CD4-positive, alpha-beta T cell treated with Interferon gamma for 1 hour (primary cell): Measurements from ENCODE around the gene WDR27.
"Not testable (repeated sequence)": the region's sequence is repeated elsewhere in the genome, so short reads cannot be mapped to it uniquely, and the experiment has no call there.

Experiments used
- DNase-seq: peaks from one replicate; pipeline ENCODE4 v3.0.0-alpha.2; 2020

WDR27 gene

GRCh38 chr6:169707772-169708171 is 5.9 kb upstream of the WDR27 start:
- DNase-seq, result no peak

DNA sequence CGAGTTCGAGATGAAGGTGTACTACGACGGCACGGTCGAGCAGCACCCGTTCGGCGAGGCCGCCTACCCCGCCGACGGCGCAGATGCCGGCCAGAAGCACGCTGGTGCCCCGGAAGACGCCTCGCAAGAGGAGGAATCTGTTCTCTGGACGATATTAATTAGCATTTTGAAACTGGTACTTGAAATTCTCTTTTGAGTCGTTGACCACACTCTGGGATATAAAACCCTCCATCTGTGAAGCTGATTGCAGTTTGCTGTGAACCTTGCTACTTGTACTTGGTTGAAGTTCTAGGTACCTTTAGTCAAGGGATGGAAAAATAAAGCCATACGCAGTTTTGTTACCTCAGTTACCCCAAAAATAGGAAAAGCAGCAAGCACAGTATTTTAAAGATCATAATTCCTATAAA is 1.0 kb upstream of the WDR27 start:
- DNase-seq, result no peak

DNA sequence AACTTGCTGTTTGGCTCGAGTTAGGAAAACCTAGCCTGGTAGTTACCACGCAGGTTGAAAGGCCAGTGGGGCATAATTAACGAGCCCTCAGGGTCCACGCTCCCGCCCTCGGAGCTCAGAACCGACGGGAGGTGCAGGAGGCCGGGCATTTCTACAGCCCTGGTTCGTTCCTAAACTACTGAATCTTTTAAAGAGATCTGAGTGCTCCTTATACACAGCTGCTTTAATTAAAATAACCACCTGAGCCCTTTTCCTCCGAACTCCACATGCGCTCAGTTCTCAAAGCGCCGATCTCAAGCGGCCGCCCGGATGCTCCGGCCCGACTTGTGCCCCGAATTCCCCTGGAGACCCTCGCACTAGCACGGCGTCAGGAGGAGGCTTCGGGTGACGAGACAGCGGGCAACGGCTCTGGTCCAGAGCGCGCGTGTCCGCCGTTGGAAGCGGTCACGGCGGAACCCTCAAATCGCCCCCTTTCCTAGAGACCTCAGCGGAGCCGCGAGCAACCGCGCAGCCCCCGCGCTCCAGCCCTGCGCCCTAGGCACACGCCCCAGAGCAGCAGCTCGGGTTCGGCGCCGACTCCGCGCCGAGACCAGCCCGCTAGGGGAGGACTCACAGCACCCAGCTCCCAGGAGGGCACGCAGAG is 397 bp downstream of the WDR27 start:
- no peak for DNase-seq

DNA sequence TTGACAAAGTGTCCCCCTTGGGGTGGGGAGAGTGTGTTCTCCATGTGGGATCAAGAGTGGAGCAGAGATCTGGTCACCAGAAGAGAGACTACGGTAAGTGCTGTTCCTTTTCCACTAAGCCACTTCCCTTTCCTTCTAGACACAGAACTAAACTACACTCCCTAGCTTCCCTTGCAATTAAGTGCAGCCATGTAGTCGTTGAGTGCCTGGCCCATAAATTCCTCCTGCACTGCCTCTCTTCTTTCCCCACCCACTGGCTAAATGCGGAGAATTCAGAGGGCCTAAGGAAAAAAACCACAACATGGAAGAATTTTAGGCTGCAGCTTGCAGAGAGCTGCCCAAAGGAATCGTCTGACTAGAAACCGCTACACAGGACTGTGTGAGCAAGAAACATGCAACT is 1.5 kb downstream of the WDR27 start:
- DNase-seq, result no peak

DNA sequence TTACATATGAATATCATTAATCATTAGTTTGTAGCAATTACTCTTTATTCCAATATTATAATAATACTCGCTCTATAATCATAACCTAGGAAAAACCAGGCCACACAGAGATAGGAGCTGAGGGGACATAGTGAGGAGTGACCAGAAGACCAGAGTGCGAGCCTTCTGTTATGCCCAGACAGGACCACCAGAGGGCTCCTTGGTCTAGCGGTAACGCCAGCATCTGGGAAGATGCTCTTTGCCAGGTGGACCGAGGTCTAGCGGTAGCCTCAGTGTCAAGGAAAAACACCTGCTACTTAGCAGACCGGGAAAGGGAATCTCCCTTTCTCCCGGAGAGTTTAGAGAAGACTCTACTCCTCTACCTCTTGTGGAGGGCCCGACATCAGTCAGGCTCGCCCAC is 4.7 kb downstream of the WDR27 start:
- DNase-seq, result not testable (repeated sequence)

DNA sequence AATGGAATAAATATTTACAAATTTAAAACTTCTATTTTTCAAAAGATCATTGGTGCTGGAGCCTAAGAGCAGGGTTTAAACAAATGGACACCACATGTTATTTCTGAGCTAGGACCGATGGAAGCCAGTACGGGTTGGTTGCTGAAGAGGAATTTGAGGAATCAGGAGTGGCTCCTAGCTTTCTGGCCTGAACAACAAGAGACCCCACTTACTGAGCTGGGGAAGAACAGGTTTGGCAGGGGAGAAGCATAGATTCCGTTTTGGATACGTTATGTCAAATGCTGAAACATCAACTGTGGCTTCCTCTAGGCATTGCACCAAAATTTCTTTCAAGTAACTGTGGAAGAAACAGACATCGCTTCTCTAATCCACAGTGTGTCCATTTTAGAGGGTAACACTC is 6.7 kb downstream of the WDR27 start:
- DNase-seq, result no peak

DNA sequence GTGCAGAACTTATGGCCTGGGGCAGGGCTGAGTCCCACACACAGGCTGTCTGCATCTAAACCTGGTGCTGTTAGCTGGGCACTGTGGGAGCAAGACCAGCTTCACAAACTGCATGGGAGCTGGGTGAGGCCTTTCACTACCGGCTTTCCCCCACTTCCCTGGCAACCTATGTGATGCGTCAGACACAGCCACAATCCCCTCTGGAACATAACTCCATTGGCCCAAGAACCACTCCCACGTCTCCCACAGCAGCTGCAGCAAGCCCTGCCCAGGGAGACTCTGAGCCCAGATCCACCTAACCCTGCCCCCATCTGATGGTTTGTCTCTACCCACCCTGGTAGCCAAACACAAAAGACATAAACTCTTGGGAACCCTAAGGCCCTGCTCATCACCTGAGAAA is 9.3 kb downstream of the WDR27 start:
- no peak for DNase-seq

DNA sequence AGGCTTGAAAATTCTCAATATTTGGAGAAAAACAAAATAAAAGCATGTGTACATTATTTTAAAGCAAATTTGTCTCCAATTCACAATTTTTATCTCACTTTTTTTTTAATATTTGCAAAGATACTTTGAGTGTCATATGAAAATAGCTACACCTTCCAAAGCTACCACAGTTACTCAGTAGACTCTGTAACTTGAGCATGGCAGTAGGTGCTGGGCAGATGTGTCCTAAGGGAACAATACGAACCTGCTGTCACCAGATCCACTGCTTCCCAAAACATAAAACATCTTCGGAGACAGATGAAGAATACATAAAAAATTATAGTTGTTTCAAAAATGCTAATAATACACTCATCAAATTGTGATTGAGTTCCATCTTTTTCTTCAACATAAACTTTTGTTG is 10.6 kb downstream of the WDR27 start:
- no peak for DNase-seq

DNA sequence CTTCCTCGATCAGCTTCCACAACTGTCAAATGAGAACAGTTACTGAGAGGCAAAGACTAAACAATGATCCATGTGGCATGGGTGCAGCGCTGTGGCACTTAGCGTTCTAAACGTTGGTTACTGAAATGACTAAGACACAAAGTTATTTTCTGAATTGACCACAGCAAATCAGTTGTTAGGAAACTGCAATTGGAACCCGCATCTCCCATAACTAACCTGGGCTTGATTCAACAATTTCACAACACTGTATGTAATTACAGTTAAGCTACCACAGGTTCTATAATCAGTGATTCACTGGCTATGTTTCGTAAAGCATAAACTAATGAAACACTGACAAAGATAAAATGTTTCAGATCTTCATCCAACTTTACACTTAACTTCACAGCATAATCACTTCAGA is 12.5 kb downstream of the WDR27 start:
- no peak for DNase-seq

- no peak for DNase-seq
Observed at GRCh38 chr6:169685860-169686259, 16.0 kb downstream of the WDR27 start.

GRCh38 chr6:169684056-169684455 is 17.8 kb downstream of the WDR27 start:
- no peak for DNase-seq

- DNase-seq, result no peak
Observed at GRCh38 chr6:169678342-169678741, 23.5 kb downstream of the WDR27 start.

DNA sequence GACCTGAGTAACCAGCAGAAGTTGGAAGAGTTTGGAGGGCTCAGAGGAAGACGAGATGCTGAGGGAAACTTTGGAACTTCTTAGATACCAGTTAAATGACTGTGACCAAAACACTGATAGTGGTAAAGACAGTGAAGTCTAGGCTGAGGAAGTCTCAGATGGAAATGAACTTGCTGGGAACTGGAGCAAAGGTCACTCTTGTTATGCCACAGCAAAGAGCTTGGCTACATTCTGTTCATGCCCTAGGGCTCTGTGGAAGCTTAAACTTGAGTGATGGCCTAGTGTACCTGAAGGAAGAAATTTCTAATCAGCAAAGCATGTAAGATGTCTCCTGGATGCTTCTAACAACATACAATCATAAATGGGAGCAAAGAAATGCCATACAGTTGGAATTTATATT is 24.7 kb downstream of the WDR27 start:
- no peak for DNase-seq

DNA sequence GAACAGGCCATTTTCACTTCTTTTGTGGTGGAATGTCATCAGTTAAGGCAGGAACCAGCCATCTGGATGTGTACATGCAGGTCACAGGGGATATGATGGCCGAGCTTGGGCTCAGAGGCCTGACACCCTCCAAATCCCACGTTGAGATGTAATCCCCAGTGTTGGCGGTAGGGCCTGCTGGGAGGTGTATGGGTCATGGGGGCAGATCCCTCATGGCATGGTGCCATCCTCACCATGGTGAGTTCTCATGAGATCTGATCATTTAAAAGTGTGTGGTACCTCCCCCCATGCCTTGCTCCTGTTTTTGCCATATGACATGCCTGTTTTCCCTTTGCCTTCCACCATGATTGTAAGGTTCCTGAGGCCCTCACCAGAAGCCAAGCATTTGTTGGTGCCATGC is 26.8 kb downstream of the WDR27 start:
- DNase-seq, result no peak

DNA sequence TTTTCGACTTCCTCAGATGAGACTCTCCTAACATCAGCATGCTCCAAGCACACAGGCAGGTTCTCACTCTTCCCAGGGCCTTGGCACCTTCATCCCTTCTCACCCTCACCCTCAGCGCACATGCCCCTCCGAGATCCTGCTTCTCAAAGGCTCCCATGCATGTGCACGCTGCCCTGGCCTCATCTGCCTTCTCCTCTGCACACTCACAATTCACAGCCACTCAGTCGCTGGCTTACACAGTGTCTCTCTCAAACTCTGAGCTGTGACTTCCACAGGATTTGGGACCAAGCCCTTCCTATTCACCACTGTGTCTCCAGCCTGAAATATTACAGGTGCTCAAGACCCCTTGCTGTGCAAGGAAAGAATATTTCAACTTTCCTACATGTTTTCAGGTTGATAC is 30.3 kb downstream of the WDR27 start:
- no peak for DNase-seq

GRCh38 chr6:169669889-169670288 is 31.9 kb downstream of the WDR27 start:
- no peak for DNase-seq

DNA sequence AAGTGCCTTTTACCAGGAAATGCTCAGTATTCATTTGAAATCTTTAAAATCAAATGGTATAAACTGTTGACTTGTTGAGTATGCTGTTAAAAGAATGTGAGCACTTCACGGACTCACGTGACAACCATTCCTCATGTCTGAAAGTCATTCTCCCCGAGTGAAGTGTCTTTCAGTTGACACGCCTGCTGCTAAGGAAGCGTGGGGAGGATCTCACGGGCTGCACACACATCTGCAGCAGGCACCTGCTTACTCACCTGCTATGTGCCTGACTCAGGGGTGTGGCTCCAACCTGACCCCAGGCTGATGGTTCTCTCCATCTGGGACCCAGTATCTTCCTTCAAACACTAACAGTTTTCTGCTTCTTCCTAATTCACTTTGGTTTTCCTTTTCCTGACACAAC is 32.7 kb downstream of the WDR27 start:
- DNase-seq, result no peak

DNA sequence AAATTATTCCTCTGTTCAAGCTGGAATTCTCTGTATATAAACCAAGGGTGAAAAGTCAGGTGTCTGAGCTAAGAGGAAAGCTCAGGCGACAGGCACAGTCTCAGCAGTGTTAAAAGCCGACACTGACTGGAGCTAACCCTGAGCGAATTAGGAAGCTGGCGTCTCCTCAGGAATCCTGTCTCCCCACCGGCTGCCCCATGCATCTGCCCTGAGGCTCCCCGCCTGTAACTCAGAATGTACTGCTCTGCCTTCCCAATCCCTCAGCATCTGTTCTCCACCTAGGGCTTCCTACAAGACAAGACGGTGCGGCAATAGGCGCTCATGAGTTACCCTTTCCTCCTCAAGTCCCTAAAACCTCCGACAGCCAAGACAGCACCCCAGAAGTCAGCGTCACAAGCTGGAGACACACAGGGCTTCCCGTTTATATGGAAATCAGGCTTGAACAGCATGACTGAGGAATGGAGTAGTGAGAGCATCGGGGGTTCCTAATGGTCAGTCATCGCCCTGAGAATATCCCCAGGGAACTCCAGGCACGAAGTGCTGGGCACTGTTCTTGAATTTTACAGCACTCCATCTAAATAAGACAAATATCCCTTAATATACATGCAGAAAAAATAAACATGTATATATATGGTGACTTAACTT is 33.5 kb downstream of the WDR27 start:
- DNase-seq, result no peak

DNA sequence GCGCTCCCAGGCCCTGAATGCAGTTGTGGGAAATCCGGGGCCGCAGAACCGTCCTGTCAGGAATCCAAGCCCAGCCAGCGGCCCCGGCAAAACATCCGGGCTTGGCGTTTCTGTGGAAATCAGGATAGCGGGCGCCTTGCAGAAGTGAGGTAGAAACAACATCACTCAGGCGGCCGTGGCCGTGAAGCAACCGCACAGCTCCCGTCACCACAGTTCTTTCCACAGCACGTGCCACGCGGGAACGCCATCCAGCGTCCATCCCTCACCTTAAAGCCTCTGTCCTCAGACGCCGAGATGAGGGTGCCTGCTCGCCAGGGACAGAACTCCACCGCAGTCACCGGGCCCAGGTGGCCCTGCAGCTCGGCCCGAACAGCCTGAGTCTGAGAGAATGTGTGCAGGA is 34.1 kb downstream of the WDR27 start:
- DNase-seq, result no peak

DNA sequence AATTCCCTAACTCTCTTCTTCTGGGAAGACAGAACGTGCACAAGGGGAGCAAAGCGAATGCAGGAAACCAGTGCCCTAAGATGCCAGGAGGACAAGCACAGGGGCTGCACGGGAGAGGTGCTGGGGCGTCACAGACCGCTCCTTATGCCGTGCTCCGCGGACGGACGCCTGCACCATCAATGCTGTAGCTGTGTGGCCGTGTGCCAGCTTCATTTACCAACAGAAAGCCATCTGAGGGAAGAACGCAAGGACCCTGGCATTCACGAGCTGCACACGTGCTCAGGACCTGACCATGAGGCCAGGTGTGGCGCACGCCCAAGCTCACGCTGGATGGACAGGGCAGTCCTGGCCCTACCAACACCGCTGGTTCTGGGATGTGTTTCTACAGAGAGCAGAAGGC is 35.4 kb downstream of the WDR27 start:
- no peak for DNase-seq

DNA sequence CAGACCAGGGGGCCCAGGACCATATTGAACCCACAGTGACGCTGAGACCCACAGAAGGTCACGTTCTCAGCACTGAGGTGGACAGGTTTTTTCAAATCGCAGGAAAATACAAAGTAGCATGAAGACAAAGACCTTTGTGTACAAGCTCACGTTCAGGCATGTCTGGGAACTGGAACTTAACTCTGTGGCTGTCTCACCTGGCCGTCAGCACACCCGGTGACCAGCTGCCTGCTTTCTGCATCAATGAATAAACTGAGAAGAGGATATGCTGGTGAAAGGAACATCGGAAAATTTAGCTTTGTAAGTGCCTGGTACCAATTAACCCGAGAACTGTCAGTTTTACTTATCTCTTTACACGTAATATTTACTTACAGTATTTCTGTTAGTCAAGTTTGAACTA is 36.5 kb downstream of the WDR27 start:
- DNase-seq, result no peak

DNA sequence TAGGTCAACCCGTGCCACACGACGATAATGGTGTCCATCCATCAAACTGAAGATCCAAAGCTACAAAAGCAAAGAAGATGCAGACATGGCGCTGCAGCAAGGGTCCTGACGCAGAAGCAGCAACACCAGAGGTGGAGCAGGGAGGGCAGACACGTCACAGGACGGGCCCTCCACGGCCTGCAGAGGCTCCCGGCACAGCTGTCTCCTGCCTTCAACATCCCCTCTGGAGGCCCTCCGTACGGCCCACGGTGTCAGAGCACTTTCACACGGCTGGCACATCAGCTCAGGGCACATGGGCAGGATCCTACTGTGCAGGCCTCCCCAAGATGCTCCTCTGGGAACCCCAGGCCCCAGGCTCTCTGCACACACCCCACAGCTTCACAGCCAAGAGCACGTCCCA is 37.6 kb downstream of the WDR27 start:
- no peak for DNase-seq

DNA sequence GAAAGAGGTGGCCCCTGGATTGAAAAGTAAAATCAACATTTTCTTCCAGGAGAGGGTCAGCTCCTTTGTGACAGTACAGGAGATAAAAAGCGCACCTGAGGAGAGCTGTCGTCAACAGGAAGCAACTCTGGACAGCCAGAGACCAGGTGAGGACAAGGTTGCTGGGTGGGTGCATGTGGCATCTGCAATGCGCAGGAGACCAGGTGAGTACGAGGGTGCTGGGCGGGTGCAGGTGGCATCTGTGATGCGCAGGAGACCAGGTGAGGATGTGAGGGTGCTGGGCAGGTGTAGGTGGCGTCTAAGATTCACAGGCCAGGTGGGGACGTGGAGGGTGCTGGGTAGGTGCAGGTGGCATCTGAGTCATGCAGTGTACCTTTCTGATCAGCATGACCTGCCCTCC is 38.4 kb downstream of the WDR27 start:
- no peak for DNase-seq

DNA sequence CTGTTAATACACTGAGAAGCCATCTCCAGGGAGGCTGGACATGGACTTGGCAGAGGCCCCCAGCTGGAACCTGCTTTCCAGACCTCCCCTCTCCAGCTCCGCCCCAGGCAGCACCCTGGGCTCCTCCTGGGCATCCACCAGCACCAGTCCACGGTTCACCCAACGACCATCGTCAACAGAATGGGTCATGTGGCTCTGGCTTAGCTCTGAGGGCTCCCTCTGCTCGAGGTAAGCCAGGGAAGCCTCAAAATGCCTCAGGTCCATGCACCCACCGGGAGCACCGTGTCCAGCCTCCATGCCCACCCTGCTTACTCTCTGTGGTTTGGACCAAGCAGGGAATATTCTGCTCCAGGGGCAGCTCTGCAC is 40.5 kb downstream of the WDR27 start:
- DNase-seq, result no peak

- DNase-seq, result no peak
Observed at GRCh38 chr6:169660751-169661390, 41.0 kb downstream of the WDR27 start.
